ENCODE results near the gene SHROOM3.
A peak's percentile ranks its signal among the peaks of the same experiment; 100 is the strongest.

Gene SHROOM3

GRCh38 chr4:76822303-76822702, 387.3 kb downstream of the SHROOM3 start:
- H4K91ac ChIP-seq (ENCODE audit: low read length) = no peak overlapping the region
- no peak overlapping the region for H2BK15ac ChIP-seq (ENCODE audit: low read depth, poor library complexity, severe bottlenecking)
- no peak overlapping the region for H2BK5ac ChIP-seq (ENCODE audit: low read depth, low read length, poor library complexity, severe bottlenecking)
- peak overlapping the region in 1 of 2 experiments; percentile 7 for H3K14ac ChIP-seq (ENCODE audit: low read length in 2 of 2)
- H3K9ac ChIP-seq (ENCODE audit: low read length) = no peak overlapping the region
- no peak overlapping the region for H3K4me3 ChIP-seq (ENCODE audit: insufficient read depth in 1 of 2, low read depth in 1 of 2, low read length in 2 of 2)
- no peaks in the 10 kb centered on the region for H3K79me1 ChIP-seq (replicated peaks; ENCODE audit: low read length, poor library complexity, severe bottlenecking)
- H3K23ac ChIP-seq (ENCODE audit: low read length in 2 of 2) = no peak overlapping the region
- H4K8ac ChIP-seq (ENCODE audit: low read length) = no peak overlapping the region
- no peak overlapping the region for H2BK120ac ChIP-seq (ENCODE audit: low read depth, low read length)
- H3K18ac ChIP-seq (ENCODE audit: low read depth in 1 of 2, low read length in 2 of 2) = peak overlapping the region; percentile 56 to 68
- H3K4ac ChIP-seq (ENCODE audit: low read depth in 1 of 2, low read length in 2 of 2) = peak overlapping the region in 1 of 2 experiments; percentile 47
- DNase-seq = no peak
- WGBS = 85% methylated on average over 6 of the region's 8 CpGs
- no peaks in the 10 kb centered on the region for H3K27me3 ChIP-seq (ENCODE audit: control insufficient read depth in 1 of 2, insufficient read depth in 1 of 2, low read length in 2 of 2)
- H2BK12ac ChIP-seq (ENCODE audit: low read length in 2 of 2) = peak overlapping the region; percentile 59 to 61
- H2AFZ ChIP-seq (ENCODE audit: low read depth, low read length) = no peak overlapping the region
- no peak overlapping the region for H2AK5ac ChIP-seq (ENCODE audit: low read length, severe bottlenecking)
- H3K4me1 ChIP-seq (ENCODE audit: control insufficient read depth, insufficient read depth, low read depth, low read length) = no peaks in the 10 kb centered on the region
- H3K36me3 ChIP-seq (ENCODE audit: control insufficient read depth in 1 of 2, insufficient read depth in 2 of 2, low read depth in 1 of 2, low read length in 2 of 2) = no peaks in the 10 kb centered on the region
- no peaks in the 10 kb centered on the region for H3K9me3 ChIP-seq (ENCODE audit: control insufficient read depth, low read length)
- no peak overlapping the region for H3K4me2 ChIP-seq (ENCODE audit: low read length, poor library complexity, severe bottlenecking)
- no peak overlapping the region for H3K27ac ChIP-seq (ENCODE audit: low read length, poor library complexity, severe bottlenecking)

- H3K36me3 ChIP-seq (ENCODE audit: control insufficient read depth in 1 of 2, insufficient read depth in 2 of 2, low read depth in 1 of 2, low read length in 2 of 2) = no peaks in the 10 kb centered on the region
- no peaks in the 10 kb centered on the region for H3K4me1 ChIP-seq (ENCODE audit: control insufficient read depth, insufficient read depth, low read depth, low read length)
- no peaks in the 10 kb centered on the region for H3K79me1 ChIP-seq (replicated peaks; ENCODE audit: low read length, poor library complexity, severe bottlenecking)
- no peak overlapping the region for H3K23ac ChIP-seq (ENCODE audit: low read length in 2 of 2)
- no peak overlapping the region for H3K18ac ChIP-seq (ENCODE audit: low read depth in 1 of 2, low read length in 2 of 2)
- H3K9me3 ChIP-seq (ENCODE audit: control insufficient read depth, low read length) = no peaks in the 10 kb centered on the region
- H3K4ac ChIP-seq (ENCODE audit: low read depth in 1 of 2, low read length in 2 of 2) = no peak overlapping the region
- peak; percentile 80 for DNase-seq
- H3K9ac ChIP-seq (ENCODE audit: low read length) = no peak overlapping the region
- H2BK15ac ChIP-seq (ENCODE audit: low read depth, poor library complexity, severe bottlenecking) = no peak overlapping the region
- no peak overlapping the region for H3K27ac ChIP-seq (ENCODE audit: low read length, poor library complexity, severe bottlenecking)
- H2BK5ac ChIP-seq (ENCODE audit: low read depth, low read length, poor library complexity, severe bottlenecking) = no peak overlapping the region
- H3K27me3 ChIP-seq (ENCODE audit: control insufficient read depth in 1 of 2, insufficient read depth in 1 of 2, low read length in 2 of 2) = no peaks in the 10 kb centered on the region
- H3K4me3 ChIP-seq (ENCODE audit: insufficient read depth in 1 of 2, low read depth in 1 of 2, low read length in 2 of 2) = no peak overlapping the region
- H4K91ac ChIP-seq (ENCODE audit: low read length) = no peak overlapping the region
- H2BK120ac ChIP-seq (ENCODE audit: low read depth, low read length) = no peak overlapping the region
- no peak overlapping the region for H4K8ac ChIP-seq (ENCODE audit: low read length)
- H3K4me2 ChIP-seq (ENCODE audit: low read length, poor library complexity, severe bottlenecking) = no peak overlapping the region
- H2AK5ac ChIP-seq (ENCODE audit: low read length, severe bottlenecking) = no peak overlapping the region
- no CpG with 5 or more reads among the region's 1 CpG for WGBS
- H2AFZ ChIP-seq (ENCODE audit: low read depth, low read length) = no peak overlapping the region
- no peak overlapping the region for H2BK12ac ChIP-seq (ENCODE audit: low read length in 2 of 2)
- no peak overlapping the region for H3K14ac ChIP-seq (ENCODE audit: low read length in 2 of 2)
Measured at GRCh38 chr4:76823495-76823894, 388.5 kb downstream of the SHROOM3 start.

GRCh38 chr4:76830612-76830963, 395.6 kb downstream of the SHROOM3 start:
- Histone ChIP-seq H3K27ac (ENCODE audit: low read length, poor library complexity, severe bottlenecking) (peak overlapping the region; percentile 78), H4K8ac (ENCODE audit: low read length) (peak overlapping the region; percentile 90), H2BK5ac (ENCODE audit: low read depth, low read length, poor library complexity, severe bottlenecking) (no peak overlapping the region), H2AK5ac (ENCODE audit: low read length, severe bottlenecking) (no peak overlapping the region), H3K36me3 (ENCODE audit: control insufficient read depth in 1 of 2, insufficient read depth in 2 of 2, low read depth in 1 of 2, low read length in 2 of 2) (no peaks in the 10 kb centered on the region), H2AFZ (ENCODE audit: low read depth, low read length) (no peak overlapping the region), H3K27me3 (ENCODE audit: control insufficient read depth in 1 of 2, insufficient read depth in 1 of 2, low read length in 2 of 2) (no peaks in the 10 kb centered on the region), H3K4me3 (ENCODE audit: insufficient read depth in 1 of 2, low read depth in 1 of 2, low read length in 2 of 2) (peak overlapping the region in 1 of 2 experiments; percentile 20), H2BK12ac (ENCODE audit: low read length in 2 of 2) (peak overlapping the region; percentile 11 to 85), H4K91ac (ENCODE audit: low read length) (peak overlapping the region; percentile 71), H3K4me1 (ENCODE audit: control insufficient read depth, insufficient read depth, low read depth, low read length) (peaks cover 11% of the 10 kb centered on the region), H3K4ac (ENCODE audit: low read depth in 1 of 2, low read length in 2 of 2) (peak overlapping the region; percentile 0 to 15), H3K14ac (ENCODE audit: low read length in 2 of 2) (no peak overlapping the region), H3K18ac (ENCODE audit: low read depth in 1 of 2, low read length in 2 of 2) (peak overlapping the region in 1 of 2 experiments; percentile 90), H2BK120ac (ENCODE audit: low read depth, low read length) (peak overlapping the region; percentile 56), H3K9me3 (ENCODE audit: control insufficient read depth, low read length) (no peaks in the 10 kb centered on the region), H3K4me2 (ENCODE audit: low read length, poor library complexity, severe bottlenecking) (no peak overlapping the region), H3K23ac (ENCODE audit: low read length in 2 of 2) (no peak overlapping the region), H3K79me1 (replicated peaks; ENCODE audit: low read length, poor library complexity, severe bottlenecking) (no peaks in the 10 kb centered on the region), H3K9ac (ENCODE audit: low read length) (peak overlapping the region; percentile 64), H2BK15ac (ENCODE audit: low read depth, poor library complexity, severe bottlenecking) (peak overlapping the region; percentile 73)
- WGBS = 36% methylated on average over 4 of the region's 4 CpGs
- DNase-seq = no peak

- peak; percentile 97 for DNase-seq
- WGBS = 24% methylated on average over 11 of the region's 11 CpGs
- Histone ChIP-seq H3K18ac (ENCODE audit: low read depth in 1 of 2, low read length in 2 of 2) (peak overlapping the region; percentile 90 to 94), H2BK120ac (ENCODE audit: low read depth, low read length) (peak overlapping the region; percentile 98), H4K91ac (ENCODE audit: low read length) (peak overlapping the region; percentile 98), H3K23ac (ENCODE audit: low read length in 2 of 2) (peak overlapping the region in 1 of 2 experiments; percentile 35), H3K27me3 (ENCODE audit: control insufficient read depth in 1 of 2, insufficient read depth in 1 of 2, low read length in 2 of 2) (no peaks in the 10 kb centered on the region), H2AK5ac (ENCODE audit: low read length, severe bottlenecking) (no peak overlapping the region), H3K36me3 (ENCODE audit: control insufficient read depth in 1 of 2, insufficient read depth in 2 of 2, low read depth in 1 of 2, low read length in 2 of 2) (no peaks in the 10 kb centered on the region), H3K14ac (ENCODE audit: low read length in 2 of 2) (peak overlapping the region in 1 of 2 experiments; percentile 76), H3K4ac (ENCODE audit: low read depth in 1 of 2, low read length in 2 of 2) (peak overlapping the region; percentile 96), H3K9me3 (ENCODE audit: control insufficient read depth, low read length) (no peaks in the 10 kb centered on the region), H2BK15ac (ENCODE audit: low read depth, poor library complexity, severe bottlenecking) (peak overlapping the region; percentile 97), H2AFZ (ENCODE audit: low read depth, low read length) (no peak overlapping the region), H3K4me2 (ENCODE audit: low read length, poor library complexity, severe bottlenecking) (no peak overlapping the region), H3K79me1 (replicated peaks; ENCODE audit: low read length, poor library complexity, severe bottlenecking) (no peaks in the 10 kb centered on the region), H3K4me3 (ENCODE audit: insufficient read depth in 1 of 2, low read depth in 1 of 2, low read length in 2 of 2) (peak overlapping the region in 1 of 2 experiments; percentile 20), H2BK5ac (ENCODE audit: low read depth, low read length, poor library complexity, severe bottlenecking) (no peak overlapping the region), H4K8ac (ENCODE audit: low read length) (peak overlapping the region; percentile 100), H3K4me1 (ENCODE audit: control insufficient read depth, insufficient read depth, low read depth, low read length) (peaks cover 11% of the 10 kb centered on the region), H3K27ac (ENCODE audit: low read length, poor library complexity, severe bottlenecking) (peak overlapping the region; percentile 78), H2BK12ac (ENCODE audit: low read length in 2 of 2) (peak overlapping the region; percentile 97 to 100), H3K9ac (ENCODE audit: low read length) (peak overlapping the region; percentile 64)
Measured at GRCh38 chr4:76830964-76831703, 396.1 kb downstream of the SHROOM3 start.
